Activated naive CD4-positive, alpha-beta T cell treated with anti-CD3 and anti-CD28 coated beads, Interleukin-2, amount 50 U/mL, for 16 hours (primary cell): Measurements from ENCODE around the gene GIMAP1.
"Not testable (repeated sequence)": the region's sequence is repeated elsewhere in the genome, so short reads cannot be mapped to it uniquely, and the experiment has no call there.

Experiments used
- DNase-seq: peaks from one replicate; pipeline ENCODE4 v3.0.0-alpha.2; 2020

The GIMAP1 gene

GRCh38 chr7:150716368-150716767, at the start of gene GIMAP1:
Gene GIMAP1, plus strand, starts transcription at chr7:150716613. Its CDS starts 2,435 bp downstream, at chr7:150719048.
- peak; percentile 51 for DNase-seq

- peak; percentile 66 for DNase-seq
Observed at GRCh38 chr7:150668472-150668911, 47.9 kb upstream of the GIMAP1 start.

- DNase-seq: no peak
Observed at GRCh38 chr7:150668977-150669376, 47.4 kb upstream of the GIMAP1 start.

DNA sequence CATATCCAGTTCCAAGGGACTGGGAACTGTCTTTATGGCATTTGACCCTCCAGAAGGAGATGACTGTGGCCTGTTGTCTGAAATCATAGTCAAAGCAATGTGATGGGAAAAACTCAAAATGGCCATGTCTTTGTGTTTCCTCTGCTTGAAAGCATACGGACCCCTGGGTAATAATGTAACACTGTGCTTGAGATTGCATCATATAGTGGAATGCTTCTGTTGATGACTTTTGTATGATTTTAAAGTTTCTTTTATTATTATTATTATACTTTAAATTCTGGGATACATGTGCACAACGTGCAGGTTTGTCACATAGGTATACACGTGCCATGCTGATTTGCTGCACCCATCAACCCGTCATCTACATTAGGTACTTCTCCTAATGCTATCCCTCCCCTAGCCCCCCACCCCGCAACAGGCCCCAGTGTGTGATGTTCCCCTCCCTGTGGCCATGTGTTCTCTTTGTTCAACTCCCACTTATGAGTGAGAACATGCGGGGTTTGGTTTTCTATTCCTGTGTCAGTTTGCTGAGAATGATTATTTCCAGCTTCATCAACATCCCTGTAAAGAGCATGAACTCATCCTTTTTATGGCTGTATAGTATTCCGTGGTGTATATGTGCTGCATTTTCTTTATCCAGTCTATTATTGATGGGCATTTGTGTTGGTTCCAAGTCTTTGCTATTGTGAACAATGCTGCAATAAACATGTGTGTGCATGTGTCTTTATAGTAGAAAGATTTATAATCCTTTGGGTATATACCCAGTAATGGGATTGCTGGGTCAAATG, 44.4 kb upstream of the GIMAP1 start:
- not testable (repeated sequence) for DNase-seq

DNA sequence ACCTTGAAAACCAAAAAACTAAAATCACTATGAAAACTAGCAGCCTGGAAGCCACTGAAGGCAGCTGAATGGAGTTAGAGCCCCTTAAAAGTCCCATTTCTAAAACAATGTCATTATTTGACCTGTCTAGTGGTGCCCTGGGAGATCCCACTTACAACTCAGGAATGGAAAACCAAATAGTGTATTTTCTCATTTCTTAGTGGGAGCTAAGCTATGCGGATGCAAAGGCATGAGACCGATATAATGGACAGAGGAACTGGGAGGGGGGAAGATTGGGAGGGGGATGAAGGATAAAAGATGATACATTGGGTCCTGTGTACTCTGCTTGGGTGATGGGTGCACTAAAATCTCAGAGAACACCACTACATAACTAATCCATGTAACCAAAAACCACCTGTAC, 40.7 kb upstream of the GIMAP1 start:
- no peak for DNase-seq

- DNase-seq: not testable (repeated sequence)
Observed at GRCh38 chr7:150676276-150676675, 40.1 kb upstream of the GIMAP1 start.

- not testable (repeated sequence) for DNase-seq
Observed at GRCh38 chr7:150676854-150677253, 39.6 kb upstream of the GIMAP1 start.

- peak; percentile 49 for DNase-seq
Observed at GRCh38 chr7:150678601-150679000, 37.8 kb upstream of the GIMAP1 start.

DNA sequence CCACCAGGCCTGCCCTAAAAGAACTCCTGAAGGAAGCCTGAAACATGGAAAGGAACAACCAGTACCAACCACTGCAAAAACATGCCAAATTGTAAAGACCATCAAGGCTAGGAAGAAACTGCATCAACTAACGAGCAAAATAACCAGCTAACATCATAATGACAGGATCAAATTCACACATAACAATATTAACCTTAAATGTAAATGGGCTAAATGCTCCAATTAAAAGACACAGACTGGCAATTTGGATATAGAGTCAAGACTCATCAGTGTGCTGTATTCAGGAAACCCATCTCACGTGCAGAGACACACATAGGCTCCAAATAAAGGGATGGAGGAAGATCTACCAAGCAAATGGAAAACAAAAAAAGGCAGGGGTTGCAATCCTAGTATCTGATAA, 36.0 kb upstream of the GIMAP1 start:
- DNase-seq: not testable (repeated sequence)

GRCh38 chr7:150685219-150686029, 31.0 kb upstream of the GIMAP1 start, which contains the start of gene GIMAP2:
Gene GIMAP2, plus strand, starts transcription at chr7:150685706. Its CDS starts 1,354 bp downstream, at chr7:150687060.
- DNase-seq: no peak

- no peak for DNase-seq
Observed at GRCh38 chr7:150686030-150686631, 30.3 kb upstream of the GIMAP1 start.

DNA sequence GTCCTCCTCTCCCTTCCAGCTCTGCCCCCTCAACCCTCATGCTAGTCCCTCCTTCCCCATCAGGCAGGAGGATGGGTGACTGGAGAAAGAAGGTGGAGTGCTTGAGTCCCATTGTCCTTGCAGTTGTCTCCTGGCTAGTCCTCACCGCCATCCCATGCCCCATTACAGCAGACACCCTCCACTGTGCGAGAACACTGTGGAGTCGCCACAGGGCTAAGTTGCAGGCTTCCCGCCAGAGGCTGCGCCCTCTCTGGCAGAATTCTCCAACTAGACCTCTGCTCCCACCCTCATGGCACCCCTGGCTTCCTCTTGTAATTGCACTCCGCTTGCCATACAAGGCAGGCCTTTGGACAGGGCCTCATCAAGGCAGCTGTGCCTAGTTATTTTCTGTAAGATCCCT, 27.8 kb upstream of the GIMAP1 start:
- no peak for DNase-seq

GRCh38 chr7:150695654-150696053, 20.8 kb upstream of the GIMAP1 start:
- no peak for DNase-seq

DNA sequence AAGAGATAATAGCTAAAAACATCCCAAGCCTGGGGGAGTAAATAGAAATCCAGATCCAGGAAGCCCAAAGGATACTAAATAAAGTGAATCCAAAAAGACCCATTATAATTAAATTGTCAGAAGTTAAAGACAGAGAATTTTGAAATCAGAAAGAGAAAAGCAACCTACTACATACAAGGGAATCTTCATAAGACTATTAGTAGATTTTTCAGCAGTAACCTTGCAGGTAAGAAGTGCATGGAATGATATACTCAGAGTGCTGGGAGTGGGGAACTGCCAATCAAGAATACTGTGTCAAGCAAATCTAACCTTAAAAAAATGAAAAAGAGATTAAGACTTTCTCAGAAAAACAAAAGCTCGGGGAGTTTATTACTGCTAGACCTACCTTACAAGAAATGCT, 13.2 kb upstream of the GIMAP1 start:
- no peak for DNase-seq

GRCh38 chr7:150715293-150715692, 1.1 kb upstream of the GIMAP1 start:
- peak; percentile 32 for DNase-seq

- DNase-seq: no peak
Observed at GRCh38 chr7:150715738-150716137, 675 bp upstream of the GIMAP1 start.

DNA sequence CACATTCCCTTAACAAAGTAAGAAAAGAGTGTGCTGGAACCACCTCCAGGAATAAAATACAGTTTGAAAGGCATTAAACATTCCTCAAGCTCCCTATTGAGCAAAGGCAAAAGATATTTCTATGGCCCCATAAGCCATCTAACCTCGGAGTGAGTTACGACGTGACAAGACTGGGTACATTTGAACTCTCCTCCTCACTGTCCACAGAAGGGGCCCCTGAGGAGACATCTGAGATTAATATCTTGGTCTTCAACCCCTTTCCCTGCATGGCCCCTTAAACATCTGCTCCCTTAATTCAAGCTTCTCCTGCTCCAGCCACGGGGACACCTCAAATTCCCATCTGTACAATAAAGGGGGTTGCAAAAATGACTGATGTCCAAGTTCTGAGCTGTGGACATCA, 526 bp downstream of the GIMAP1 start:
- no peak for DNase-seq

GRCh38 chr7:150717814-150718420, 1.5 kb downstream of the GIMAP1 start:
- no peak for DNase-seq

GRCh38 chr7:150719436-150719835, 3.0 kb downstream of the GIMAP1 start:
- DNase-seq: no peak

DNA sequence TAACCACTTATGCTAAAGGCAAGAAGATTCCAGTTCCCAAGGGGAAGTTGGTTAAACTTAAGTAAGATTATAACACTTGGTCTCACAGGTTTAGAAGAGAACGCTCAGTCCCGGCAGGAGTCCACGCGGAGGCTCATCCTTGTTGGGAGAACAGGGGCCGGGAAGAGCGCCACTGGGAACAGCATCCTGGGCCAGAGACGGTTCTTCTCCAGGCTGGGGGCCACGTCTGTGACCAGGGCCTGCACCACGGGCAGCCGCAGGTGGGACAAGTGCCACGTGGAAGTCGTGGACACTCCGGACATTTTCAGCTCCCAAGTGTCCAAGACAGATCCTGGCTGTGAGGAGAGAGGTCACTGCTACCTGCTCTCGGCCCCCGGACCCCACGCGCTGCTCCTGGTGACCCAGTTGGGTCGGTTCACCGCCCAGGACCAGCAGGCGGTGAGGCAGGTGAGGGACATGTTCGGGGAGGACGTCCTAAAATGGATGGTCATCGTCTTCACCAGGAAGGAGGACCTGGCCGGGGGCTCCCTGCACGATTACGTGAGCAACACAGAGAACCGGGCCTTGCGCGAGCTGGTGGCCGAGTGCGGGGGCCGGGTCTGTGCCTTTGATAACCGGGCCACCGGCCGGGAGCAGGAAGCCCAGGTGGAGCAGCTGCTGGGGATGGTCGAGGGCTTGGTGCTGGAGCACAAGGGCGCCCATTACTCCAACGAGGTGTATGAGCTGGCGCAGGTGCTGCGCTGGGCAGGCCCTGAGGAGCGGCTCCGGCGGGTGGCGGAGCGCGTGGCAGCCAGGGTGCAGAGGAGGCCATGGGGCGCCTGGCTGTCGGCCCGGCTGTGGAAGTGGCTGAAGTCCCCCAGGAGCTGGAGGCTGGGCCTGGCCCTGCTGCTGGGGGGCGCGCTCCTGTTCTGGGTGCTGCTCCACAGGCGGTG, 3.8 kb downstream of the GIMAP1 start:
- DNase-seq: no peak

DNA sequence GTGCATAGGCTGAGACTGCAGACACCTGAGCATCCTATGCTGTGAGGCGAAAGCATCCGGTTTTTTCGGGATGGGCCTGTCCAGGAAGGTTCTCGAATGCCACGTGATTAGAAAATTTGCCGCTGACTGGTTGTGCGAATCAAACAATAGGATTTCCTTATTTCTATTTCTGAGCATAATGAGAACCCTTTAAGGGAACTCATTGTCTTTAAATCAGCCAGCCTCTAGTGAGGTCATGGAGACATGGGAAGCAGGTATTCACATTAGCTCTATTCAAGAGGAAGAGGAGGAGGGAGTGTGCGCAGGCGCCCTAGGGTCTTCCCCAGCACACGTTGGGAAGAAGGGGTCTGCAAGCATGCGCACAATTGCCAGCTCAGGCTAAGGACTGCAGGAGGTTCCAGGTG, 5.6 kb downstream of the GIMAP1 start:
- DNase-seq: no peak

- no peak for DNase-seq
Observed at GRCh38 chr7:150722431-150722931, 6.1 kb downstream of the GIMAP1 start.
